Mesodermal cell (in vitro differentiated cells): ENCODE measurements around the gene SLC6A6.

Experiments
- H3K27ac ChIP-seq: 2 replicates; pipeline ENCODE4 v1.7.0; 2013; ENCODE audit warnings: mild to moderate bottlenecking, low read depth, low read length, moderate library complexity; ENCODE audit not compliant: severe bottlenecking
- H3K36me3 ChIP-seq: 2 replicates; pipeline ENCODE4 v1.7.1; 2013; ENCODE audit warnings: mild to moderate bottlenecking, low read length, moderate library complexity; ENCODE audit not compliant: control insufficient read depth, insufficient read depth
- H3K4me1 ChIP-seq: one replicate; pipeline ENCODE4 v1.7.1; 2013; ENCODE audit warnings: mild to moderate bottlenecking, low read length; ENCODE audit not compliant: insufficient read depth, control insufficient read depth, poor library complexity, severe bottlenecking
- H3K4me3 ChIP-seq: 2 replicates; pipeline ENCODE4 v1.7.0; 2013; ENCODE audit warnings: low read length, control low read depth, mild to moderate bottlenecking; ENCODE audit not compliant: insufficient read depth, poor library complexity, severe bottlenecking; ENCODE audit errors: extremely low read depth
- H3K9me3 ChIP-seq: 2 replicates; pipeline ENCODE4 v1.7.1; 2013; ENCODE audit warnings: mild to moderate bottlenecking, low read length, moderate library complexity; ENCODE audit not compliant: control insufficient read depth
- WGBS, 2 experiments: methylation state at CpG; one replicate each; pipeline ENCODE4 v1.1.5; 2013; ENCODE audit warnings: missing lambda C conversion rate in 2 of 2; ENCODE audit not compliant: insufficient coverage in 2 of 2; 5-methylcytosine and 5-hydroxymethylcytosine counted together

The SLC6A6 gene

DNA sequence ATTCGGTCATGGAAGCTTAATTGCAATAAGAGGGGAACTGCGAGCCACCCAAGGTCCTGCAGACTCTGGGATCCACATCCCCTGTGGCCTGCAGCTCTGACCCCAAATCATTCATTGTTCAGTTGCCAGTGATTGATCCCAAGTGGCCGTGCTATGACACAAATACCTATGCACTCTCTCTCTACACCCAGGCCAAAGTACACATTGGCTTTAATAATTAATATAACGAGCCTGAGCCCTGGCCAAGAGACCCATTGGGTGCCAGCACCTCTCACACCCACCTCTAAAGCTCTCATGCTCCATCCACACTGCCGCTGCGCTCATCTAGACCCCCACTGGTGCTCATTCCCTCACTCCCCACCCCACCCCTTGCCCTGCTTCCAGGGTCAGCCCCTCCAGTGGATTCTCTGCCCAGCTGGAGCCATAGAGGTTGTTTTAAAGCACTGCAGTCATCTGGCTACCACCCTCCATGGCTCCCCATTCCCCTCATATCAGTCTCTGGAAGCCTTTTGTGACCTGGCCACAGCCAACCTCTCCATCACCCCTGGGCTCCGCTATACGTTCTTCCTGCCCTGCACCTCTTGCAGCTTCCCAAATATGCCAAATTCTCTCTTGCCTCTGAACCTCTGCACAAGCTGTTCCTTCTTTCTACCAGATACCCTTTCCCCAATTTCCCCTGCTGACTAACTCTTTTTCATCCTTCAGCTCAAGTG is 37.7 kb upstream of the SLC6A6 start:
- Histone ChIP-seq H3K9me3 (no peaks in the 10 kb centered on the region), H3K36me3 (no peaks in the 10 kb centered on the region), H3K4me1 (peaks cover 10% of the 10 kb centered on the region), H3K4me3 (no peak overlapping the region), H3K27ac (no peak overlapping the region)
- 95 to 98% methylated on average over 7 to 8 of the region's 8 CpGs for WGBS, 2 experiments

DNA sequence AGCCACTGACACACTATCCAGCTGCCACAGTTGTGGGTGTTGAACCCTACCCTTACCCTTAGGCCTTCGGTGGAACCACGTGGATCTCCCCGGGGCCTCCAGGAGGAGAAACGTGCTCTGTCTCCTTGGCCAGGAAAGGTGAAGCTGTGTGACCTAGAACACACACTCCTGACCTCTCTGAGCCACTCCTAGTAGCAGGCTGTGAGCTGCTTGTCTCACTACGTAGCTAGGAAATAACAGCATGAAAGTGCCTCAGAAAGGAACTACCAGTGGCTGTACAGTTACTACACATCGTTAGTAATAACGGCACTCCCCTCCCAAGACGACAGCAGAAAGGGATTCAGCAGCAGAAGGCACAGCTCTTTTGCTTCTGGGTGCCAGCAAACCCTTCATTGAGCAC is 36.2 kb upstream of the SLC6A6 start:
- no peak overlapping the region for H3K27ac ChIP-seq
- H3K9me3 ChIP-seq, result no peaks in the 10 kb centered on the region
- H3K4me3 ChIP-seq, result no peak overlapping the region
- H3K36me3 ChIP-seq, result no peaks in the 10 kb centered on the region
- peaks cover 7% of the 10 kb centered on the region for H3K4me1 ChIP-seq
- 78 to 89% methylated on average over 8 of the region's 8 CpGs for WGBS, 2 experiments

DNA sequence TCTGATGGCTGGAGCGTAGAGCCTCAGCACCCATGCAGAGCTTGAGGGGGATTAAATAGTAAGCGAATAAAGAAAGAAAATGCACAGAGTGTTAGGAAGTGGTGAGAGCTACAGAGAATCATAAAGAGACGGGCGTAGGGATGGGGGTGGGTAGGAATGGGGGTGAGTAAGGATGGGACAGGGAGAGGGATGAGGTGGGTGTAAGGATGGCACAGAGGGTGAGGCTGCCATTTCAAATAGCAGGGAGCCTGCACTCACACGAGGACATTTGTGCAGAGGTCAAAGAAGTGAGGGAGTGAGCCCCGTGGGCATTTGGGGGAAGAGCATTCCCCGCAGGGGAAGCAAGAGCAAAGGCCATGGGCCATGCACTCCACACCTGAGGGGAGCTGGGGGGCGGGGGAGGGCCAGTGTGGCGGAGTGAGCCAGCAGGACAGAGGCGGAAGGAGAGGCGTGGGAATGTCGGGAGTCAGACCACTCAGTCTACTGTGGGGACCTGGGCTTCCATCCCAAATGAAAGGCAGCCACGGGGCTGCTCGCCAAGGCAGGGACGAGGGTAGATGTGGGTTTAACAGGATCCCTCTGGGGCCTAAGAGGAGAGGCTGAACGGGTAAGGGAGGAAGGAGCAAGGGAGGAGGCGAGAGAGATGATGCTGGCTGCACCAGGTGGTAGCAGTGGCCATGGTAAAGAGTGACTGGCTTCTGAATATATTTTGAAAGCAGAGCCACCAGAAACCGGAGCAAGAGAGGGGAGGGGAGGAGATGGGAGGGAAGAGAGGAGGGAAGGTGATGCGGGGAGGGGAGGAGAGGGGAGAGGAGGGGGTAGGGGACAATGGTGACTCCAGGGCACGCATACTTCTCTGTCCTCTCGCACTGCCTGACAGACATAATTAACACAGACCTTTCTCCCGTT is 35.2 kb upstream of the SLC6A6 start:
- H3K4me1 ChIP-seq, result peaks cover 8% of the 10 kb centered on the region
- 70 to 71% methylated on average over 15 to 20 of the region's 22 CpGs for WGBS, 2 experiments
- no peak overlapping the region for H3K4me3 ChIP-seq

DNA sequence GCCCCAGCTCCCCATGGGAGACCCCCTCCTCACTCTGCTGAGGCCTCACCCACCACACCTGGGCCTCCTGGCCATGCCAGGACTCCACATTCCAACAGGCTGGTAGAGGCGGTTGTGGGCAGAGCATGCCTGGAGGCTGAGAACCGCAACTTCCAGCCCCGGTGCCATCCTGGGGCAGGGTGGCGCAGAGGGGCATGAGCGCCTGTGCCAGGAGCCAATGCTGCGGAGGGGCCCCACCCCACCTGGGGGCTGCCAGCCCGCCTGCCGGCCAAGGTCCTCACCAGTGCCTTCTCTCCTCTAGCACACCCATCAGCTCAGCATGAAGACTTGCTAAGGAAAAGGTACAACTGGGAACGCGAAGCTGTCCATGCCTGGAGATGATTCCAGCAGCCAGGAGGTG is 34.3 kb upstream of the SLC6A6 start:
- WGBS, 2 experiments, result 87 to 92% methylated on average over 6 to 10 of the region's 10 CpGs
- H3K36me3 ChIP-seq, result no peaks in the 10 kb centered on the region
- H3K4me3 ChIP-seq, result no peak overlapping the region
- H3K4me1 ChIP-seq, result peaks cover 13% of the 10 kb centered on the region
- no peak overlapping the region for H3K27ac ChIP-seq
- no peaks in the 10 kb centered on the region for H3K9me3 ChIP-seq

More for the DNA sequence above, 35.2 kb upstream of the SLC6A6 start:
- no peaks in the 10 kb centered on the region for H3K36me3 ChIP-seq
- H3K27ac ChIP-seq, result no peak overlapping the region
- no peaks in the 10 kb centered on the region for H3K9me3 ChIP-seq

DNA sequence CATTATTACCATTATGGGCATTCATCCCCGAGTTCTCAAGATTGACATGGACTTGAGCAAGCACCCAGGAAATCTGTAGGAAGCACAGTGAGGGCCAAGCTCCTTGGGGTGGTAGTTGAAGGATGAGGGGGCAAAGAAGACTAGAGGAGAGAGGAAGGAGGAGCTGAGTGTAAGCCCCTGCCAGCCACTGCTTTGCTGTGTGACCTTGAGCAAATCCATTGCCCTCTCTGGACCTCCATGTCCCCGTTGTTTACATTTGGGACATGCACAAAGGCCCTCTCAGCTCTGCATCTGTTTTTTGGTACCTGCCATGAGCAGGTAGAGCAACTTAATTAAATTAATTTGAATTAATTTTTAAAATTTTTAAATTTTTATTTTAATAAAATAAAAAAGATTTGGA is 33.5 kb upstream of the SLC6A6 start:
- WGBS, 2 experiments, result 100% methylated on average over 1 of the region's 2 CpGs
- no peaks in the 10 kb centered on the region for H3K9me3 ChIP-seq
- H3K27ac ChIP-seq, result no peak overlapping the region
- no peak overlapping the region for H3K4me3 ChIP-seq
- no peaks in the 10 kb centered on the region for H3K36me3 ChIP-seq
- peaks cover 13% of the 10 kb centered on the region for H3K4me1 ChIP-seq

DNA sequence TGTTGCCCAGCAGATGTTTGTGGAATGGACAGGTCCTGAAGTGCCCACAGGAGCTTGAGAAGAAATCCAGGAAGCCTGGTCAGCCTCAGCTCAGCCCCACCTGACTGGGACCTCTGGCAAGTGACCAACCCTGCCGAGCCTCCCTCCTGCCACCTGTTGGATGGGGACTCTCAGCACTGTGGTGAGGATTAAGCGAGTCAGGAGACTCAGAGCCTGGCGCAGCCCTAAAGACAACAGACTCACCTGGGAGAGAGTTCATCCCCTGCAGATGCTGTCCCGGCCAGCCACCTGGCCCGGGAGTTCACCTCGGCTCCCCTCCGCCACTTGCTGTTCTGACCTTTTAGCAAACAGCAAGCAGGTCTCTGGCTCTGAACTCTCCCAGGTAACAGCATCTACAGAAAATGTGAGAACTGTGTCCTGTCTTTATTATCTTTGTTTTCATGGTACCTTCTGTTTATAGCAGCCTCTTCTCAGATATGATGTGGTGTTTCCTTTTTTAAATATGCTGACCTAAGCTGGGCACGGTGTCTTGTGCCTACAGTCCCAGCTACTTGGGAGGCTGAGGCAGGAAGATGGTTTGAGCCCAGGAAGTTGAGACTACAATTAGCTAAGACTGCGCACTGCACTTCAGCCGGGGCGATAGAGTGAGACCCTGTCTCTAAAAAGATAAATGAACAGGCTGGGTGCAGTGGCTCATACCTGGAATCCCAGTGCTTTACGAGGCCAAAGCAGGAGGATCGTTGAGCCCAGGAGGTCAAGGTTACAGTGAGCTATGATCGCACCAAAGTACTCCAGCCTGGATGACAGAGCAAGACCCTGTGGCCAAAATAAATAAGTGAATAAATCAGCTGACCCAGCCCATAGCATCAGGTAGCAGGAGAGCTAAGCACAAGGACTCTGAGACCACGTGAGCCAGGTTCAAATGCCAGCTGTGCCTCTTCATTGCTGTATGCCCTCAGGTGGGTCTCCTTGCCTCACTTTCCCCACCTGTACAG is 32.4 kb upstream of the SLC6A6 start:
- Histone ChIP-seq H3K27ac (no peak overlapping the region), H3K4me1 (peaks cover 24% of the 10 kb centered on the region), H3K9me3 (no peaks in the 10 kb centered on the region), H3K4me3 (no peak overlapping the region), H3K36me3 (no peaks in the 10 kb centered on the region)
- WGBS, 2 experiments, result 78 to 79% methylated on average over 14 to 15 of the region's 15 CpGs

DNA sequence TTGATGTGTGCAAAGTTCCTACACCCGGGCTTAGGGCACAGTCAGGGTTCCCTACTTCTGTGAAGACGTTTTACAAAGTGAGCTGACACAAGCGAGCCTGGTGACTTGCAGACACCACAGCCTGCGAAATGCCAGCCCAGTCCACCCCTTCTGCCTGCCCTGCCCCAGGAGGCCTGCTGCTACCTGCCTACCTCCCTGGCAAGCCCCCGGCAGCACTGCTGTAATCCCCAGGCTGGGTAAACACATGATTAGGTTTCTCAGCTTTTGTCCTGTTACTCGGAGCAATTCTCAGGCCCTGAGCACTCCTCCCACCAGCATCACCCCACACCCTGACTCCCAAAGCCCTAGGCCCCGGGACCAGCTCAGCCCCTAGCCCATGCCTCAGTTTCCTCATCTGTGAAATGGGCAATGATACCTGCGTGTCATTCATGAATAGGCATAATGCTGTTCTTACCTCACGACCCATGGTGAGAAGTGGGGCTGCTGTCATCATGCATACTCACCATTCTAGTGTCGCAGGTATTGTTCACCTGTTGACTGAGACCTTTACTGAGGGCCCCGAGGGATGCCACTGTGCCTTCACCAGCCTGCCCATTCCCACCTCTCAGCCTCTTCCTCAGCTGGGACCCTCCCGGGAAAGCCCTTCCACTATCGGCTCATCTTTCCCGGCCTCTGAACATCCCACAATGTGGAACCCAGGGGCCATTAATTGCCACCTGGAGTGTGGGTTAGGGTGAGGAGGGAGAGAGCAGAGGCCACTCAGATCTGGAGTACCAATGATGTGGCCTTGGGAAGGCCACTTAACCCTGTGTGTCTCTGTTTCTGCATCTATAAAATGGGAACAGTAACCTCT is 31.5 kb upstream of the SLC6A6 start:
- Histone ChIP-seq H3K9me3 (no peaks in the 10 kb centered on the region), H3K36me3 (no peaks in the 10 kb centered on the region), H3K4me1 (peaks cover 24% of the 10 kb centered on the region), H3K27ac (no peak overlapping the region), H3K4me3 (no peak overlapping the region)
- 88 to 91% methylated on average over 12 to 14 of the region's 14 CpGs for WGBS, 2 experiments

DNA sequence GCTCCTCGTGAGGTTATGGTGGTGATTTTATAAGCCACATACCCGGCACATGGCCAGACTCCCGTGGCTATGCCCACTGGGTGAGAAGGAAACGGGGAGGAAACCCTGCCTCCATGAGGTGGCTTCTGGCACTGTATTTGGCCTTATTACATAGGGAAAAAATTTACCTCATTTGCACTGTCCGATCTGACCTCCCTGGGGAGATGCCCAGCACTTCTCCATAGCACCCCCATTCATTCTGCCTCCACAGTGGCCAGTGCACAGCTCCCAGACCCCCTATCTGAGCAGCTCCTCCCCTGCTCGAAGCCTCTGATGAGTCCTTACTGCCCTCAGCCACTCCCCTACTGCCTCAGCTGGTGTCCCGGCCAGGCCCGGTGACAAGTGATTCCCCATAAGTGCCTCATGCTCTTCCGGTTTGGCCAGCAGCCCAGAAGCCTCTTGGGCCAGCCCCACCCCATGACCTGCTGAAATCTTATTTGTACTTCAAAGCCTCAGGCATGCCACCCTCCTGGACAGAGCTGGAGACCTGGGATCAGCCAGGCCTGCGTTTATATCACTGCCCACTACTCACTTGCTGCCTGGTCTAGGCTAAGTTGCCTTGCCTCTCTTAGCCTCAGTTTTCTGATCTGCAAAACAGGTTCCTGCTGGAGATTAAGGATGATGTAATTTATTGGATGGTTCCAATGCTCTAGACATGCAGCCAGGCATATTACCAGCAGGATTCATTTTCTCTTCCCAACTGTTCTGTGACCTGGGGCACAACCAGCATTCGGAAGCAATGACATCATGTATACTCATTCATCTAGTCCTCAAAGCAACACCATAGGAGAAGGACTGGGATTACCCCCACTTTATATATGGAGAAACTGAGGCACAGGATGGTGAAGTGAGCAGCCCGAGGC is 30.6 kb upstream of the SLC6A6 start:
- no peaks in the 10 kb centered on the region for H3K36me3 ChIP-seq
- H3K27ac ChIP-seq, result no peak overlapping the region
- no peaks in the 10 kb centered on the region for H3K9me3 ChIP-seq
- peaks cover 24% of the 10 kb centered on the region for H3K4me1 ChIP-seq
- H3K4me3 ChIP-seq, result no peak overlapping the region
- WGBS, 2 experiments, result 66 to 72% methylated on average over 8 to 11 of the region's 12 CpGs

DNA sequence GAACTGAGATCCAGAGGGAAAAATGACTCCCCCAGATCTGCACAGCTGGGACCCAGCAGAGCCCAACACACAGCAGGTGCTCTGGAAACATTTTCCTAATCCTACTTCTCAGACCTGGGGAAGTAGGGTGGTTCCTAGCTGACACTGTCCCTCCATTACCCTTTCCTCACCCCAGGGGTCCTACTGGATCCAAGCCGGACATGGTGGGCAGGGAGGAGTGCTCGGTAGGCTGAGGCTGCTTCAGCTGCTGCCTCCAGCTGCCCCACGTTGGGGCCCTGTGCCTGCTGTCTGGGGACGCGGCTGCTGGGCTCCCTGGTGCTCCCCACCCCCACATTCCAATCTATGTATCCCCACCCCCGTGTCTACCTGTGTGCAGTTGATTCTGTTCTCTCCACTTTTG is 29.8 kb upstream of the SLC6A6 start:
- no peaks in the 10 kb centered on the region for H3K36me3 ChIP-seq
- 63 to 67% methylated on average over 3 to 5 of the region's 6 CpGs for WGBS, 2 experiments
- no peak overlapping the region for H3K27ac ChIP-seq
- no peak overlapping the region for H3K4me3 ChIP-seq
- no peaks in the 10 kb centered on the region for H3K9me3 ChIP-seq
- peaks cover 24% of the 10 kb centered on the region for H3K4me1 ChIP-seq
